Testis (tissue), 2 donors: Measurements from ENCODE around the gene COL17A1.

Source experiments
- POLR2A ChIP-seq: fragments of 450-650 bp; IDR thresholded peaks from one replicate; pipeline ENCODE4 v1.6.1; 2017; ENCODE audit warnings: antibody characterized with exemption, mild to moderate bottlenecking, moderate library complexity
- TF ChIP-seq, protein P1 (sequence below), 3 experiments: fragments of 450-650 bp in 2 of 3; fragments of 200-600 bp in 1 of 3; sonication (generic) in 1 of 3; IDR thresholded peaks; one replicate each; pipeline ENCODE4 v1.5.1; 2016 to 2019; ENCODE audit warnings: antibody characterized with exemption in 3 of 3, mild to moderate bottlenecking in 2 of 3, moderate library complexity in 1 of 3

DNA sequence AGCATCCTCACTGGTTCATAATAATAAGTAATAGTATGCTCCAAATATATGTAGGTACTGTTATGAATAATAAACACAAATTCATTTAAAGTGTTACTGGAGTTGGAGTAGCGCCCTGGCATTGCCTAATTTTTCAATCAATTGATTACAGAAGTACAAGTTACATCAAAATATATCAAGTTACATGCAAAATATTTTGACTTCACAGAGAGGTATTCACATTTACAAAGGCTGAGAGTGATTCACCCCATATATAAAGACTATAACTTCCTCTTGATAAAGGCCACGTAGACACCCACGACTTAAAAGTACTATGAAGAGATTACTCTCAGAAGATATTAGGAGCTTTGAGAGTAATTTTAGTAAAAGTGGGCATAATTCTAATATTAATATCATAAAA lies 13.6 kb upstream of the COL17A1 start:
- TF ChIP-seq, protein P1, sequence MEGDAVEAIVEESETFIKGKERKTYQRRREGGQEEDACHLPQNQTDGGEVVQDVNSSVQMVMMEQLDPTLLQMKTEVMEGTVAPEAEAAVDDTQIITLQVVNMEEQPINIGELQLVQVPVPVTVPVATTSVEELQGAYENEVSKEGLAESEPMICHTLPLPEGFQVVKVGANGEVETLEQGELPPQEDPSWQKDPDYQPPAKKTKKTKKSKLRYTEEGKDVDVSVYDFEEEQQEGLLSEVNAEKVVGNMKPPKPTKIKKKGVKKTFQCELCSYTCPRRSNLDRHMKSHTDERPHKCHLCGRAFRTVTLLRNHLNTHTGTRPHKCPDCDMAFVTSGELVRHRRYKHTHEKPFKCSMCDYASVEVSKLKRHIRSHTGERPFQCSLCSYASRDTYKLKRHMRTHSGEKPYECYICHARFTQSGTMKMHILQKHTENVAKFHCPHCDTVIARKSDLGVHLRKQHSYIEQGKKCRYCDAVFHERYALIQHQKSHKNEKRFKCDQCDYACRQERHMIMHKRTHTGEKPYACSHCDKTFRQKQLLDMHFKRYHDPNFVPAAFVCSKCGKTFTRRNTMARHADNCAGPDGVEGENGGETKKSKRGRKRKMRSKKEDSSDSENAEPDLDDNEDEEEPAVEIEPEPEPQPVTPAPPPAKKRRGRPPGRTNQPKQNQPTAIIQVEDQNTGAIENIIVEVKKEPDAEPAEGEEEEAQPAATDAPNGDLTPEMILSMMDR (IDR thresholded peaks at IDR 0.05) = no peak
- no peak for TF ChIP-seq POLR2A
